ENCODE results near the gene ARHGEF17.
A peak's percentile ranks its signal among the peaks of the same experiment; 100 is the strongest.

Gene ARHGEF17

DNA sequence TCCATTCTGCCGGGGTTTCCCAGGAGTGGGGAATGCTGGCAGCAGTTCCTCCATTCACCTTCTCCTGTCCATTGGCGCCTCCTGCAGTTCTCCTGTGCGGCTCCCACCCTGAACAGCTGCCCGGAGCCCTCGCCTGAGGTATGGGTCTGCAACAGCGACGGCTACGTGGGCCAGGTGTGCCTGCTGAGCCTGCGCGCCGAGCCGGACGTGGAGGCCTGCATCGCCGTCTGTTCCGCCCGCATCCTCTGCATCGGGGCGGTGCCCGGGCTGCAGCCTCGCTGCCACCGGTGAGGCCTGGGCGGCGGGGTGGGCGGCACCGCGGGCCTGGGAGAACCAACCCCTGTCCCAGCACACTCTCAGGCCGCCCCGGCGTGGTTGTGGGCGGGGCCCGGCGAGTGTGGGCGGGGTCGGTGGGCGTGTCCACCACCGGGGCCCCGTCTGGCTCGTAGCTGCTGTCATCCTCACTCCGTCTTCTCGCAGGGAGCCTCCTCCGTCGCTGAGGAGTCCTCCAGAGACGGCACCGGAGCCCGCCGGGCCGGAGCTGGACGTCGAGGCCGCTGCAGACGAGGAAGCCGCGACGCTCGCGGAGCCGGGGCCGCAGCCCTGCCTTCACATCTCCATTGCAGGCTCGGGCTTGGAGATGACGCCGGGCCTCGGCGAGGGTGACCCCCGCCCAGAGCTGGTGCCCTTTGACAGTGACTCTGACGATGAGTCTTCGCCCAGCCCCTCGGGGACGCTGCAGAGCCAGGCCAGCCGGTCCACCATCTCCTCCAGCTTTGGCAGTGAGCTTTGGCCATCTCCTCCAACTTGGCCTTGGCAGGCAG is 54.1 kb downstream of the ARHGEF17 start:
- DNase-seq: no peak

DNA sequence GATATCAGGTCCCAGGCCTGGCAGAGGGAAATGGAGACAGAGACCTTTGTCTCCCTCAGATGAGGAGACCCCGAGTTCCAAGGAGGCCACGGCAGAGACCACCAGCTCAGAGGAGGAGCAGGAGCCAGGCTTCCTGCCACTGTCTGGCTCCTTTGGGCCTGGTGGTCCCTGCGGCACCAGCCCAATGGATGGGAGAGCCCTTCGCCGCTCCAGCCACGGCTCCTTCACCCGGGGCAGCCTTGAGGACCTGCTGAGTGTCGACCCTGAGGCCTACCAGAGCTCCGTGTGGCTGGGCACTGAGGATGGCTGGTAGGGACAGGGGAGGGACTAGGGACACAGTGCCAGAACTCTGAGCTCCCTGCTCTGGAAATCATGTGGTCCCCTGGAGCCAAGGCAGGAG is 55.1 kb downstream of the ARHGEF17 start:
- no peak for DNase-seq

DNA sequence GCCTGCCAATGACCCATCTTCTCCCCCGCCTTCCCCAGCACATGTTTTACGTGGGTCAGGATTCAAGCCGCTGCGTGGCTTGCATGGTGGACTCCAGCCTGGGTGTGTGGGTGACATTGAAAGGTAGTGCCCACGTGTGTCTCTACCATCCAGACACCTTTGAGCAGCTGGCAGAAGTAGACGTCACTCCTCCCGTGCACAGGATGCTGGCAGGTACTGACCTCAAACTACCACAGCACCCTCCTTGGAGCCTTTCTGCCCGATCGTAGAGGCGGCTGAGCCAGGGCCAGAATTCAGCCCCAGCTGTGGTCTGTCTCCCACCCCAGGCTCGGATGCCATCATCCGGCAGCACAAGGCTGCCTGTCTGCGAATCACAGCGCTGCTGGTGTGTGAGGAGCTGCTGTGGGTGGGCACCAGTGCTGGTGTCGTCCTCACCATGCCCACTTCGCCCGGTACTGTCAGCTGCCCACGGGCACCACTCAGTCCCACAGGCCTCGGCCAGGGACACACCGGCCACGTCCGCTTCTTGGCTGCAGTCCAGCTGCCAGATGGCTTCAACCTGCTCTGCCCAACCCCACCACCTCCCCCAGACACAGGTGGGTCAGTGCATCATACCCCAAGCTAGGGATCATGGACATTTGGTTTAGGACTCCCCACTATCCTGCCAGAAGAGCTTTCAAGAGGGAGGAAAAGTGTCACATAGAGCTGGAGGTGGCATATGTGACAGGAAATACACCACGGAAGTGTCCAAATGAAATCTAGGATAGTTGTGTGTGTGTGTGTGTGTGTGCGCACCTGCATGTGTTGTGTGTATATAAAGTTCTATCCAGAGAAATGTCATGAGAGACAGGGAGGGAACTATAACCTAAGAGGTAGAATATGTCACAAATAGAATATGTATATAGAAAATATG is 57.5 kb downstream of the ARHGEF17 start:
- no peak for DNase-seq

DNA sequence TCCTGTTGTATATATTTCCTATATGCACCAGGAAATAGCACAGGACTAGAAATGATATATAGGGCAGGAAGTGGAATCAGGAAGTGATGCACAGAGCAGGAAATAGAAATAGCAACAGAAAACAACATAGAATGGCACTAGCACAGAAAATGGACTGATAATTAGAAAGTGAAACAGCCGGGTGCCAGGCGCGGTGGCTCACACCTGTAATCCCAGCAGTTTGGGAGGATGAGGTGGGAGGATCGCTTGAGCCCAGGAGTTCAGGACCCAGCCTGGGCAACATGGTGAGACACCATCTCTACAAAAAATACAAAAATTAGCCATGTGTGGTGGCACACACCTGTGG is 58.2 kb downstream of the ARHGEF17 start:
- no peak for DNase-seq

DNA sequence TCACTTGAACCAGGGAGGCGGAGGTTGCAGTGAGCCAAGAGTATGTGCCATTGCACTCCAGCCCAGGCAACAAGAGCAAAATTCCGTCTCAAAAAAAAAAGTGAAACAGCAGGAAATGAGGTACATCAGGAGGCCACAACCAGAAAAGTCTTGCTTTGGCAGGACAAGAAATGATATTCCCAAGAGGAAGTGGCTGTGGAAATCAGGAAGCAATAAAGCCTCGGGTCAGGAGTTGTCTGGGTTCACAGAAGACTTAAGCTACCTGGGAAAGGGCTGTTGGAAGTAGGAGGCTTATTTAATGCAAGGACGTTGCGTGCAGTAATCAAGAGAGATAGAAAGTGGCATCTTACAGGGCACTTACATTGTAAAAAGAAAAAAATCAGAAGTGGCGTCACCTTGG is 58.9 kb downstream of the ARHGEF17 start:
- DNase-seq: no peak

DNA sequence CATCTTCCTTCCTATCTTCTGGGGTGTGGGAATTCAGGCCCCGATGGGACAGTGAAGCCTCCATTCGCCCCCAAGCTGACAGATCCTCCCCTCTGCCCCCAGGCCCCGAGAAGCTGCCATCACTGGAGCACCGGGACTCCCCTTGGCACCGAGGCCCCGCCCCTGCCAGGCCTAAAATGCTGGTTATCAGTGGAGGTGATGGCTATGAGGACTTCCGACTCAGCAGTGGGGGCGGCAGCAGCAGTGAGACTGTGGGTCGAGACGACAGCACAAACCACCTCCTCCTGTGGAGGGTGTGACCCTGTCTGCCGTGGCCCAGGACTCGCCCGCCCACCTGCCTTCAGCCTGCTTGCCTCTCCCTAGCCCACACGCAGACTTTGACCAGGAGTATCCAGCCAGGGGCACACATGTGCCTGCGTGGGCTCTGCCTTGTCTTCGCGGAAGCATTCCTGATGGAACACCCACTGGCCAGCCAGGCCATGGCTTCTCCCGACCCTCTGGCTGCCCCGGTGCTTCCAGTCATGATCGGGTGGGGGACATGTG is 59.5 kb downstream of the ARHGEF17 start:
- no peak for DNase-seq

- no peak for DNase-seq
Observed at GRCh38 chr11:73372375-73372993, 64.4 kb downstream of the ARHGEF17 start.

DNA sequence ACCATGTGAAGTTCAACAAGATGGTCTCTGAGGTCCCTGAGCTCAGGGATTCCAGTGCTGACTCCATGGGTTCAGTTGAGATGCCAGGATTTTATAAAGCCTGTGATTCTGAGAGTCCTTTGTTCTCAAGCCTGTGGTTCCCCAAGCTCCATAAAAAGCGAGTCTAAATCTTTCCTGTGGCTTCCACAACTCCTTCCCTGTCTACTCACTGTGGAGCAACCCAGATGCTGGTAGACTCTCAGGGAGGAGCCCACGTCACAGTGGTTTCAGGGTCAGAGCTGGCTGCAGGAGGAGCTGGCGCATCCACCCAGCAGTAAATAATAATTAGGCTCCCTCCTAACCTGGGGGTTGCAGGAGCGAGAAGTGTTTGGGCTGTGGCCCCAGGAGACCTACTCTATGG is 66.1 kb downstream of the ARHGEF17 start:
- DNase-seq: no peak

DNA sequence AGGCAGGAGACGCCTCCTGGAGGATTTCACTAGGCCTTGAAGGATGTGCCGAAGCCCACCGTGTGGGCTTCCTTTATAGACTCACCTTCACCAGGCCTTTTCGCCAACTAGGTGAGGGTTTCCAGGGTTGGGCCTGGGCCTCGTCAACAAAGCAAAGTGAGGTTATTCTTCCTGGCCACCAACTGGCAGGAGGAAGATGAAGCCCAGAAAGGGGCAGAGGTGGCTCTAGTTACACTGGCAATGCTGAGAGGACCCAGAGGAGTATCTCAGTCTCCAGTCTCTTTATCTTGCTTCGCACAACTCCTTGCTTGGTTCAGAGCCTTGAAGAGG is 67.7 kb downstream of the ARHGEF17 start:
- no peak for DNase-seq

GRCh38 chr11:73376160-73376802 is 68.2 kb downstream of the ARHGEF17 start, which contains the start of gene RELT:
Gene RELT (plus strand): TSS chr11:73376399. CDS start chr11:73389137, 12,738 bp downstream.
- DNase-seq: peak; percentile 71

- DNase-seq: no peak
Observed at GRCh38 chr11:73376803-73377629, 68.9 kb downstream of the ARHGEF17 start.

- DNase-seq: no peak
Observed at GRCh38 chr11:73379189-73379880, 71.3 kb downstream of the ARHGEF17 start.

- no peak for DNase-seq
Observed at GRCh38 chr11:73380331-73380730, 72.3 kb downstream of the ARHGEF17 start.

DNA sequence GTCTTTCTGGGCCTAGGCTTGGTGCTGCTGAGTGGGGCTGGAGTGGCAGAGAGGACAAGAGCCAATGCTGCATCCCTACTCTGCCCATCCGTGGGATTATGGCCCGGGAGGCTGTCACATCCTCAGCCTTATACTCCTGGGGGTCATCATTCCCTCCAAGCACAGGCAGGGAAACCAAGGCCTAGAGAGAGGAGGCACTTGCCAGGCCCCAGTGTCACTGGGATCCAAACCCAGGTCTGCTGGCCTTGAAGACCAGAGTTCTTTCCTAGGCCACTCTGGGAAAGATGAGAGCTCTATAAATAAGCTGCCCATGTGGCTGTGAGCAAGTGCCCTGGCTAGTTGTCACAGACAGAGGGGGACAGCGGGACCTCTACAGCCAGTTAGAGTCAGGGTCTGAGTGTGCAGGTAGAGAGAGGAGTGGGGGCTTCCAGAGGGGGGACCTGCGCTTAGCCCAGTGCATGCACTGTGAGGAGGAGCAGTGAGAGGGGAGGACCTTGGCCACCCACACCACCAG is 72.9 kb downstream of the ARHGEF17 start:
- DNase-seq: no peak

- DNase-seq: no peak
Observed at GRCh38 chr11:73381589-73381988, 73.5 kb downstream of the ARHGEF17 start.

GRCh38 chr11:73382183-73382582 is 74.1 kb downstream of the ARHGEF17 start:
- no peak for DNase-seq

DNA sequence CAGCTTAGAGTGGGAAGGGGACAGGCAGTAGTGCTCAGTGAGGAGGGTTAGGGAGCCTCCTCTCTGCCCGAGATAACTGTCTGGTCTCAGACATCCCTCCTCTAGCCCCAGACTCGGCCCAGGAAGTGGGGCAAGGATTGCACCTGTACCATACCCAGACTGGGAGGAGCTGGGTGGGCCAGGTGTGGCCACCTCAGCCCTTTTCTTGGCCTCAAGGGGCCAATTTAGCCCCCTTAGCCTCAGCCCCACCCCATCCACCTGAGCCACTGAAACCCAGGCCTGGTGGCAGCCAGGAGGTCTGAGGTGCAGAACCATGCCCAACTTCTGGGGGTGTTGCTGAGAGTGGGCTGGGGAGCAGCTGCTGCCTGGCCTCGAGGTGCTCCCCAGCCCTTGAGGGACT is 74.7 kb downstream of the ARHGEF17 start:
- no peak for DNase-seq

GRCh38 chr11:73383249-73384124 is 75.4 kb downstream of the ARHGEF17 start:
- DNase-seq: no peak

- no peak for DNase-seq
Observed at GRCh38 chr11:73384125-73384441, 76.0 kb downstream of the ARHGEF17 start.

DNA sequence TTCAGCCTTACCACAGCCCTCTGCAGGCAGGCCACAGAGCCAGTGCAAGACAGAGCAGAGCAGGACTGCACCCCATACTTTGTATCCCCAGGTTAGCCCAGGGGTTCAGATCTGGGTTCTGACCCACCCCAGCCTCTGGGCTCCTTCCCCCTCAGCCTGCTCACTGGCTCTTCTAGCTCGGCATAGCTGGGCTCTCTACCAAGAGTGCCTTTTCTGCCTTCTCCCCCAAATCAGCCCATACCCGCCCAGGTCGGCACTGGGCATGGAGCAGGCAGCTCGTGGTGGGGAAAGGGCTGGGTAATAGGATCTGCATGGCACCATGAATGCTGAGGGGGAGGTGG is 76.4 kb downstream of the ARHGEF17 start:
- no peak for DNase-seq
